Measurements from ENCODE around the gene EVA1C. TPM values are rescaled to one million over a fixed set of nuclear protein-coding genes. Genes with fewer than 3 reads are reported as not detected.

EVA1C gene
- total and polyA plus RNA-seq, 2 donors (not counting 1 experiment from before 2014, with no cell fraction given) = 0.84 to 1.6 TPM

- ChIA-PET POLR2A (no interaction called here), CTCF (no interaction called here)
- H3K9ac ChIP-seq (ENCODE audit: low read length) = no peak overlapping the region
- no peak for DNase-seq
- H3K4me2 ChIP-seq (replicated peaks; ENCODE audit: low read depth, low read length, poor library complexity, severe bottlenecking) = no peak overlapping the region
- TF ChIP-seq EZH2 (IDR thresholded peaks at IDR 0.05; ENCODE audit: borderline replicate concordance, insufficient read depth, low read depth, low read length, poor library complexity, severe bottlenecking) (no peak), CTCF (IDR thresholded peaks at IDR 0.05) (no peak)
- no peak overlapping the region for H3K4me3 Mint-ChIP-seq
- H3K36me3 ChIP-seq (replicated peaks in 1 of 2; ENCODE audit: control extremely low read depth in 1 of 2, control insufficient read depth in 1 of 2, extremely low read depth in 1 of 2, insufficient read depth in 2 of 2, low read length in 1 of 2) = no peaks in the 10 kb centered on the region
- 88% methylated on average over 6 of the region's 6 CpGs for WGBS (ENCODE audit: insufficient coverage)
- ATAC-seq (ENCODE audit: low read depth) = no peak
- H2AFZ ChIP-seq (ENCODE audit: insufficient read depth, low read depth, low read length, poor library complexity, severe bottlenecking) = no peak overlapping the region
- no peaks in the 10 kb centered on the region for H3K79me2 ChIP-seq (ENCODE audit: control insufficient read depth, insufficient read depth, low read length)
- H3K9me3 Mint-ChIP-seq (ENCODE audit: insufficient read depth) = no peaks in the 10 kb centered on the region
- no peaks in the 10 kb centered on the region for H3K4me1 Mint-ChIP-seq
- H3K27ac ChIP-seq (ENCODE audit: low read length in 2 of 2) = no peak overlapping the region
- H4K20me1 ChIP-seq (ENCODE audit: control insufficient read depth, insufficient read depth, low read length, poor library complexity, severe bottlenecking) = no peaks in the 10 kb centered on the region
- peaks cover 4% of the 10 kb centered on the region for H3K27me3 Mint-ChIP-seq
- no peaks in the 10 kb centered on the region for H3K4me1 ChIP-seq (ENCODE audit: control insufficient read depth in 2 of 2, insufficient read depth in 2 of 2, low read length in 2 of 2)
- no peak overlapping the region for H3K27ac Mint-ChIP-seq
- intact Hi-C loops (cut with micrococcal nuclease) = no loop called here
- H3K4me3 ChIP-seq (ENCODE audit: control extremely low read depth in 1 of 5, extremely low read depth in 1 of 5, insufficient read depth in 1 of 5, low read depth in 2 of 5, low read length in 4 of 5) = no peak overlapping the region
- H3K27me3 ChIP-seq (replicated peaks in 1 of 4; ENCODE audit: control extremely low read depth in 1 of 4, control insufficient read depth in 3 of 4, insufficient read depth in 4 of 4, low read length in 3 of 4) = no peaks in the 10 kb centered on the region
- H3K9me3 ChIP-seq (ENCODE audit: control extremely low read depth in 1 of 3, control insufficient read depth in 2 of 3, insufficient read depth in 1 of 3, low read length in 2 of 3) = peaks cover 0 to 3% (median 0%) of the 10 kb centered on the region in 3 donors
Observed at GRCh38 chr21:32456497-32456918, 44.0 kb downstream of the EVA1C start.

GRCh38 chr21:32457360-32457840 is 44.9 kb downstream of the EVA1C start:
- Histone ChIP-seq H3K4me2 (replicated peaks; ENCODE audit: low read depth, low read length, poor library complexity, severe bottlenecking) (no peak overlapping the region), H2AFZ (ENCODE audit: insufficient read depth, low read depth, low read length, poor library complexity, severe bottlenecking) (no peak overlapping the region), H3K27ac (ENCODE audit: low read length in 2 of 2) (no peak overlapping the region), H4K20me1 (ENCODE audit: control insufficient read depth, insufficient read depth, low read length, poor library complexity, severe bottlenecking) (no peaks in the 10 kb centered on the region), H3K79me2 (ENCODE audit: control insufficient read depth, insufficient read depth, low read length) (no peaks in the 10 kb centered on the region), H3K9ac (ENCODE audit: low read length) (no peak overlapping the region), H3K9me3 (ENCODE audit: control extremely low read depth in 1 of 3, control insufficient read depth in 2 of 3, insufficient read depth in 1 of 3, low read length in 2 of 3) (peaks cover 0 to 3% (median 0%) of the 10 kb centered on the region in 3 donors), H3K27me3 (replicated peaks in 1 of 4; ENCODE audit: control extremely low read depth in 1 of 4, control insufficient read depth in 3 of 4, insufficient read depth in 4 of 4, low read length in 3 of 4) (no peaks in the 10 kb centered on the region), H3K4me3 (ENCODE audit: control extremely low read depth in 1 of 5, extremely low read depth in 1 of 5, insufficient read depth in 1 of 5, low read depth in 2 of 5, low read length in 4 of 5) (no peak overlapping the region), H3K36me3 (replicated peaks in 1 of 2; ENCODE audit: control extremely low read depth in 1 of 2, control insufficient read depth in 1 of 2, extremely low read depth in 1 of 2, insufficient read depth in 2 of 2, low read length in 1 of 2) (no peaks in the 10 kb centered on the region), H3K4me1 (ENCODE audit: control insufficient read depth in 2 of 2, insufficient read depth in 2 of 2, low read length in 2 of 2) (no peaks in the 10 kb centered on the region)
- POLR2A ChIA-PET = no interaction called here
- WGBS (ENCODE audit: insufficient coverage) = 80% methylated on average over 5 of the region's 9 CpGs
- peaks cover under 1% of the 10 kb centered on the region for H3K9me3 Mint-ChIP-seq (ENCODE audit: insufficient read depth)
- intact Hi-C loops (cut with micrococcal nuclease) = no loop called here
- no peak overlapping the region for H3K4me3 Mint-ChIP-seq
- ATAC-seq (ENCODE audit: low read depth) (no peak), DNase-seq (no peak)
- H3K27me3 Mint-ChIP-seq = peaks cover 4% of the 10 kb centered on the region
- CTCF ChIA-PET = no interaction called here
- H3K27ac Mint-ChIP-seq = no peak overlapping the region
- TF ChIP-seq CTCF (IDR thresholded peaks at IDR 0.05) (no peak), EZH2 (IDR thresholded peaks at IDR 0.05; ENCODE audit: borderline replicate concordance, insufficient read depth, low read depth, low read length, poor library complexity, severe bottlenecking) (no peak)
- H3K4me1 Mint-ChIP-seq = no peaks in the 10 kb centered on the region
